HepG2 (cell line): ENCODE measurements around the gene NCMAP. TPM values are rescaled to one million over a fixed set of nuclear protein-coding genes. Genes with fewer than 3 reads are reported as not detected.

Experiments
- ATAC-seq: fragments of 200-7000 bp; cut with Tn5 transposase; 3 replicates; pipeline ENCODE4 v1.9.1; 2020; ENCODE audit warnings: mild to moderate bottlenecking, moderate library complexity
- BruUV-seq: library from RNA; stranded (reverse); fragments of 400-500 nt; replicated peaks from 2 replicates; lab custom pipeline; 2021; lab: Mats Ljungman, UMichigan
- CTCF ChIA-PET: fragments of 300-600 bp; formaldehyde crosslinking; extraction: SDS; loops from one replicate; lab custom pipeline; 2021; ENCODE audit warnings: low total read pairs, inconsistent platforms, low intra/inter-chr PET ratio; lab: Yijun Ruan, JAX
- POLR2A ChIA-PET: fragments of 350-600 bp; sonication (Branson Sonifier 250); formaldehyde crosslinking; loops from one replicate; lab custom pipeline; 2020; ENCODE audit warnings: antibody characterized with exemption, inconsistent platforms; lab: Yijun Ruan, JAX
- DNase-seq: peaks from one replicate; pipeline ENCODE4 v3.0.0-alpha.2; 2015; ENCODE audit warnings: low spot score
- FAIRE-seq: peaks from 3 replicates; lab custom pipeline; 2011; peaks lifted over from hg19 to GRCh38; lab: Jason Lieb, UNC
- H2AFZ ChIP-seq: one replicate; pipeline ENCODE4 v1.6.1; 2011; ENCODE audit warnings: low read length, inconsistent platforms
- H3K27ac ChIP-seq: fragments of 300-600 bp; 3 replicates; pipeline ENCODE4 v1.8.0; 2011; ENCODE audit warnings: mixed run types, mild to moderate bottlenecking, mixed read lengths, low read length, inconsistent platforms; ENCODE audit not compliant: insufficient read depth; ENCODE audit errors: extremely low read length
- H3K27me3 ChIP-seq, 2 experiments: fragments of 200-600 bp in 1 of 2; 2 replicates in 1 of 2; 3 replicates in 1 of 2; pipeline versions ENCODE4 v1.6.0 to v1.8.0; 2011; ENCODE audit warnings: low read length in 2 of 2, mild to moderate bottlenecking in 2 of 2, moderate library complexity in 2 of 2, inconsistent platforms in 1 of 2; ENCODE audit not compliant: insufficient read depth in 2 of 2, control insufficient read depth in 1 of 2
- H3K36me3 ChIP-seq, 2 experiments: fragments of 200-600 bp in 1 of 2; replicated peaks in 1 of 2; 2 replicates in 1 of 2; 3 replicates in 1 of 2; pipeline versions ENCODE4 v1.5.1 to v1.8.0; 2011; ENCODE audit warnings: low read length in 2 of 2, inconsistent platforms in 1 of 2; ENCODE audit not compliant: insufficient read depth in 2 of 2, control insufficient read depth in 1 of 2
- H3K4me1 ChIP-seq: 2 replicates; pipeline ENCODE4 v1.5.1; 2012; ENCODE audit warnings: low read length, inconsistent platforms; ENCODE audit not compliant: insufficient read depth
- H3K4me2 ChIP-seq: 2 replicates; pipeline ENCODE4 v1.6.0; 2011; ENCODE audit warnings: low read depth, low read length, inconsistent platforms
- H3K4me3 ChIP-seq, 3 experiments: fragments of 200-600 bp in 1 of 3; sonication (generic), shearing (Covaris generic) in 1 of 3; replicated peaks in 1 of 3; 2 replicates each; pipeline ENCODE4 v1.5.1; 2011 to 2016; ENCODE audit warnings: low read length in 3 of 3, inconsistent platforms in 2 of 3, low read depth in 2 of 3, mild to moderate bottlenecking in 2 of 3, control low read depth in 1 of 3, mixed read lengths in 1 of 3; ENCODE audit not compliant: insufficient read depth in 1 of 3
- H3K79me2 ChIP-seq: one replicate; pipeline ENCODE4 v1.6.1; 2011; ENCODE audit warnings: low read length, inconsistent platforms; ENCODE audit not compliant: insufficient read depth
- H3K9ac ChIP-seq: 2 replicates; pipeline ENCODE4 v1.6.0; 2011; ENCODE audit warnings: mild to moderate bottlenecking, low read depth, low read length, inconsistent platforms; ENCODE audit not compliant: insufficient read depth
- H3K9me3 ChIP-seq: 2 replicates; pipeline ENCODE4 v1.5.1; 2012; ENCODE audit warnings: mild to moderate bottlenecking, low read length
- H4K20me1 ChIP-seq: 2 replicates; pipeline ENCODE4 v1.6.0; 2011; ENCODE audit warnings: inconsistent platforms, mild to moderate bottlenecking, low read length, moderate library complexity; ENCODE audit not compliant: insufficient read depth
- HDAC2 ChIP-seq: sonication (generic); formaldehyde crosslinking; IDR thresholded peaks from 2 replicates; pipeline ENCODE4 v1.4.0; 2020; ENCODE audit warnings: missing genetic modification reagents
- NCOA5 ChIP-seq: sonication (generic); formaldehyde crosslinking; IDR thresholded peaks from 2 replicates; pipeline ENCODE4 v1.4.0; 2020; ENCODE audit warnings: missing genetic modification reagents
- NR2F6 ChIP-seq, 2 experiments: IDR thresholded peaks; 2 replicates each; pipeline ENCODE4 v1.6.1; 2016; ENCODE audit warnings: antibody characterized with exemption in 1 of 2, mild to moderate bottlenecking in 1 of 2
- SNAPC2 ChIP-seq: sonication (generic); formaldehyde crosslinking; IDR thresholded peaks from 2 replicates; pipeline ENCODE4 v1.8.1; 2022; ENCODE audit warnings: mild to moderate bottlenecking, missing genetic modification reagents
- SP5 ChIP-seq: IDR thresholded peaks from 2 replicates; pipeline ENCODE4 v1.6.1; 2016; ENCODE audit warnings: low read depth, borderline replicate concordance
- ZNF263 ChIP-seq: sonication (generic); formaldehyde crosslinking; IDR thresholded peaks from 2 replicates; pipeline ENCODE4 v1.4.0; 2020; ENCODE audit warnings: missing genetic modification reagents
- ZNF383 ChIP-seq: sonication (generic); formaldehyde crosslinking; IDR thresholded peaks from 2 replicates; pipeline ENCODE4 v1.4.0; 2020; ENCODE audit warnings: missing genetic modification reagents, mild to moderate bottlenecking, borderline replicate concordance
- ZNF670 ChIP-seq: sonication (generic); formaldehyde crosslinking; IDR thresholded peaks from 2 replicates; pipeline ENCODE4 v1.8.0; 2022; ENCODE audit warnings: mild to moderate bottlenecking, missing genetic modification reagents, borderline replicate concordance
- ZZZ3 ChIP-seq: sonication (generic); formaldehyde crosslinking; IDR thresholded peaks from 2 replicates; pipeline ENCODE4 v1.4.0; 2020; ENCODE audit warnings: missing genetic modification reagents, mild to moderate bottlenecking, borderline replicate concordance
- WGBS: methylation state at CpG from one replicate; pipeline ENCODE4 v1.1.6; 2017; ENCODE audit warnings: low lambda C conversion rate; 5-methylcytosine and 5-hydroxymethylcytosine counted together
- in situ Hi-C: cut with HindIII; loops from 2 replicates; pipeline ENCODE4 v1.10.0; 2017; ENCODE audit warnings: low pct_unique_long_range_greater_than_20kb; ENCODE audit not compliant: extremely low pct_ligation_motif_present
- intact Hi-C: fragments of 100-400 bp; cut with micrococcal nuclease; formaldehyde crosslinking; loops from one replicate; pipeline ENCODE4 v1.10.0; 2022; ENCODE audit not compliant: unreplicated experiment
- polyA plus RNA-seq, 8 experiments: library from polyadenylated mRNA; depleted of rRNA in 3 of 8; stranded (reverse) in 7 of 8; unstranded in 1 of 8; fragments of >200 nt; fragmentation: Illumina TruSeq in 4 of 8; extraction: Trizol in 4 of 8; gene quantifications; 2 replicates each; pipeline versions ENCODE4 v1.2.1 to v1.2.3, GENCODE V29; 2011 to 2016; ENCODE audit warnings: low read depth in 4 of 8, missing spikeins in 1 of 8, mixed read lengths in 1 of 8; ENCODE audit not compliant: insufficient read depth in 1 of 8
- total RNA-seq, 5 experiments: library from RNA; depleted of rRNA; stranded (reverse); fragments of >200 nt; fragmentation: Illumina TruSeq; extraction: Trizol; gene quantifications; 2 replicates each; pipeline ENCODE4 v1.2.3, GENCODE V29; 2016; ENCODE audit warnings: low read depth in 1 of 5
- TF ChIP-seq, protein P1 (sequence below): sonication (generic); formaldehyde crosslinking; conservative IDR thresholded peaks from 2 replicates; pipeline ENCODE4 v1.8.0; 2022; ENCODE audit warnings: mild to moderate bottlenecking, moderate library complexity, missing genetic modification reagents
- TF ChIP-seq, protein P2 (sequence below): sonication (generic); formaldehyde crosslinking; IDR thresholded peaks from 2 replicates; pipeline ENCODE4 v1.5.1; 2020; ENCODE audit warnings: mild to moderate bottlenecking, missing genetic modification reagents, moderate library complexity
- TF ChIP-seq, protein P3 (sequence below): sonication (generic); formaldehyde crosslinking; IDR thresholded peaks from 2 replicates; pipeline ENCODE4 v1.4.0; 2020; ENCODE audit warnings: missing genetic modification reagents
- TF ChIP-seq, protein P4 (sequence below): sonication (generic); formaldehyde crosslinking; IDR thresholded peaks from 2 replicates; pipeline ENCODE4 v1.8.1; 2023; ENCODE audit warnings: mild to moderate bottlenecking, inconsistent platforms, moderate library complexity, missing genetic modification reagents, borderline replicate concordance
- TF ChIP-seq, protein P5 (sequence below): IDR thresholded peaks from 2 replicates; pipeline ENCODE4 v1.6.1; 2016; ENCODE audit warnings: missing genetic modification reagents, missing compliant biosample characterization

The NCMAP gene
- total and polyA plus RNA-seq, 2 of the 13 experiments (the other 11 are each of a cell fraction or from before 2014, with no cell fraction given) = 2.7 to 20.0 TPM

DNA sequence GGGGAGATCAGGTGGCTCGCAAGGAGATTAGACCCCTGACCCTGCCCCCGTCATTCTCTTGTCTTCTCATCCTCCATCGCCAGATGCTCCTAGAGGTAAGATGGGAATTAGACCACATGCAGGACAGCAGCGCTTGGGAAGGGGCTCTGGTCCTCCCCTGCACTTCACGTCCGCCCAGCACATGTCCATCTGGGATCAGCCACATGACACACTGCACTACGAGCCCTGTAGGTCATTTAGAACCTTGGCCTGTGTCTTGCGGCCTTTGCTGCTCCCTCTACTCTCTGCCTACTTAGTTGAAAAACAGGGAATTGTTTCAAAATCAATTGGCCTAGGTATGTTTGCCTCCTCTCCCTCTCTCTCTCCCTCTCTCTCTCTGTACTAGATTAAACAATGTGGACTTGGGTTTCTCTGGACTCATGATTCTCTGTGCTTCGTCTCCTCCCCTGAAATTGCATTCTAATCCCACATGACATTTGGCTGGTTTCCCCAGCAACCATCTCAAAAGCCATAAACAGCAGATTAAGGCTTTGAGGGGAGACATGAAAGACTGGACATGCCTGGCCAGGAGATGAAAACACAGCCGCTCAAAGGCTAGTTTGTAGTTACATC is 3.8 kb upstream of the NCMAP start:
- CTCF ChIA-PET = interaction anchor here (0.6 kb wide), 1 partner anchor 9 kb away, joined by 4 read pairs; no protein-coding TSS in a partner anchor
- ATAC-seq (peak; percentile 78), DNase-seq (peak; percentile 98), FAIRE-seq (peak; percentile 82)
- Histone ChIP-seq H3K27me3 (no peaks in the 10 kb centered on the region), H3K9me3 (no peaks in the 10 kb centered on the region), H3K27ac (peak overlapping the region; percentile 92), H3K4me1 (peaks cover 94% of the 10 kb centered on the region), H3K36me3 (no peaks in the 10 kb centered on the region), H2AFZ (no peak overlapping the region), H3K9ac (peak overlapping the region; percentile 72), H3K4me2 (peak overlapping the region; percentile 65), H3K79me2 (peaks cover 3% of the 10 kb centered on the region), H3K4me3 (peak overlapping the region in 1 of 3 experiments; percentile 40; a peak in 2 of 6 replicates), H4K20me1 (no peaks in the 10 kb centered on the region)
- POLR2A ChIA-PET = no interaction called here
- WGBS = 20% methylated on average over 10 of the region's 10 CpGs
- in situ Hi-C loops = no loop called here
- no TSS peak for BruUV-seq
- intact Hi-C loops = no loop called here
- TF ChIP-seq, protein P1, sequence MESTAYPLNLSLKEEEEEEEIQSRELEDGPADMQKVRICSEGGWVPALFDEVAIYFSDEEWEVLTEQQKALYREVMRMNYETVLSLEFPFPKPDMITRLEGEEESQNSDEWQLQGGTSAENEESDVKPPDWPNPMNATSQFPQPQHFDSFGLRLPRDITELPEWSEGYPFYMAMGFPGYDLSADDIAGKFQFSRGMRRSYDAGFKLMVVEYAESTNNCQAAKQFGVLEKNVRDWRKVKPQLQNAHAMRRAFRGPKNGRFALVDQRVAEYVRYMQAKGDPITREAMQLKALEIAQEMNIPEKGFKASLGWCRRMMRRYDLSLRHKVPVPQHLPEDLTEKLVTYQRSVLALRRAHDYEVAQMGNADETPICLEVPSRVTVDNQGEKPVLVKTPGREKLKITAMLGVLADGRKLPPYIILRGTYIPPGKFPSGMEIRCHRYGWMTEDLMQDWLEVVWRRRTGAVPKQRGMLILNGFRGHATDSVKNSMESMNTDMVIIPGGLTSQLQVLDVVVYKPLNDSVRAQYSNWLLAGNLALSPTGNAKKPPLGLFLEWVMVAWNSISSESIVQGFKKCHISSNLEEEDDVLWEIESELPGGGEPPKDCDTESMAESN (CRISPR knock-in tag) = peak; percentile 54; the same call in 1 of the 2 replicates
- TF ChIP-seq, protein P2, sequence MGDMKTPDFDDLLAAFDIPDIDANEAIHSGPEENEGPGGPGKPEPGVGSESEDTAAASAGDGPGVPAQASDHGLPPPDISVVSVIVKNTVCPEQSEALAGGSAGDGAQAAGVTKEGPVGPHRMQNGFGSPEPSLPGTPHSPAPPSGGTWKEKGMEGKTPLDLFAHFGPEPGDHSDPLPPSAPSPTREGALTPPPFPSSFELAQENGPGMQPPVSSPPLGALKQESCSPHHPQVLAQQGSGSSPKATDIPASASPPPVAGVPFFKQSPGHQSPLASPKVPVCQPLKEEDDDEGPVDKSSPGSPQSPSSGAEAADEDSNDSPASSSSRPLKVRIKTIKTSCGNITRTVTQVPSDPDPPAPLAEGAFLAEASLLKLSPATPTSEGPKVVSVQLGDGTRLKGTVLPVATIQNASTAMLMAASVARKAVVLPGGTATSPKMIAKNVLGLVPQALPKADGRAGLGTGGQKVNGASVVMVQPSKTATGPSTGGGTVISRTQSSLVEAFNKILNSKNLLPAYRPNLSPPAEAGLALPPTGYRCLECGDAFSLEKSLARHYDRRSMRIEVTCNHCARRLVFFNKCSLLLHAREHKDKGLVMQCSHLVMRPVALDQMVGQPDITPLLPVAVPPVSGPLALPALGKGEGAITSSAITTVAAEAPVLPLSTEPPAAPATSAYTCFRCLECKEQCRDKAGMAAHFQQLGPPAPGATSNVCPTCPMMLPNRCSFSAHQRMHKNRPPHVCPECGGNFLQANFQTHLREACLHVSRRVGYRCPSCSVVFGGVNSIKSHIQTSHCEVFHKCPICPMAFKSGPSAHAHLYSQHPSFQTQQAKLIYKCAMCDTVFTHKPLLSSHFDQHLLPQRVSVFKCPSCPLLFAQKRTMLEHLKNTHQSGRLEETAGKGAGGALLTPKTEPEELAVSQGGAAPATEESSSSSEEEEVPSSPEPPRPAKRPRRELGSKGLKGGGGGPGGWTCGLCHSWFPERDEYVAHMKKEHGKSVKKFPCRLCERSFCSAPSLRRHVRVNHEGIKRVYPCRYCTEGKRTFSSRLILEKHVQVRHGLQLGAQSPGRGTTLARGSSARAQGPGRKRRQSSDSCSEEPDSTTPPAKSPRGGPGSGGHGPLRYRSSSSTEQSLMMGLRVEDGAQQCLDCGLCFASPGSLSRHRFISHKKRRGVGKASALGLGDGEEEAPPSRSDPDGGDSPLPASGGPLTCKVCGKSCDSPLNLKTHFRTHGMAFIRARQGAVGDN (CRISPR knock-in tag) = peak; percentile 99
- TF ChIP-seq SNAPC2 (CRISPR knock-in tag) (peak; percentile 59; the same call in 1 of the 2 replicates), NCOA5 (CRISPR knock-in tag) (no peak), ZNF383 (CRISPR knock-in tag) (no peak), SP5 (CRISPR knock-in tag) (peak; percentile 67), ZNF263 (peak; percentile 61; the same call in 1 of the 2 replicates), NR2F6 (IDR thresholded peaks at IDR 0.05) (peak; percentile 65), NR2F6 (CRISPR knock-in tag; IDR thresholded peaks at IDR 0.05) (peak; percentile 57; the same call in 1 of the 2 replicates), ZZZ3 (CRISPR knock-in tag) (peak; percentile 69; the same call in 1 of the 2 replicates), HDAC2 (CRISPR knock-in tag) (peak; percentile 79), ZNF670 (0 out of 2 replicates have a peak, but pooled peaks have one; percentile 54)
- TF ChIP-seq, protein P3, sequence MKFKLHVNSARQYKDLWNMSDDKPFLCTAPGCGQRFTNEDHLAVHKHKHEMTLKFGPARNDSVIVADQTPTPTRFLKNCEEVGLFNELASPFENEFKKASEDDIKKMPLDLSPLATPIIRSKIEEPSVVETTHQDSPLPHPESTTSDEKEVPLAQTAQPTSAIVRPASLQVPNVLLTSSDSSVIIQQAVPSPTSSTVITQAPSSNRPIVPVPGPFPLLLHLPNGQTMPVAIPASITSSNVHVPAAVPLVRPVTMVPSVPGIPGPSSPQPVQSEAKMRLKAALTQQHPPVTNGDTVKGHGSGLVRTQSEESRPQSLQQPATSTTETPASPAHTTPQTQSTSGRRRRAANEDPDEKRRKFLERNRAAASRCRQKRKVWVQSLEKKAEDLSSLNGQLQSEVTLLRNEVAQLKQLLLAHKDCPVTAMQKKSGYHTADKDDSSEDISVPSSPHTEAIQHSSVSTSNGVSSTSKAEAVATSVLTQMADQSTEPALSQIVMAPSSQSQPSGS (CRISPR knock-in tag) = peak; percentile 23; the same call in 1 of the 2 replicates
- TF ChIP-seq, protein P4, sequence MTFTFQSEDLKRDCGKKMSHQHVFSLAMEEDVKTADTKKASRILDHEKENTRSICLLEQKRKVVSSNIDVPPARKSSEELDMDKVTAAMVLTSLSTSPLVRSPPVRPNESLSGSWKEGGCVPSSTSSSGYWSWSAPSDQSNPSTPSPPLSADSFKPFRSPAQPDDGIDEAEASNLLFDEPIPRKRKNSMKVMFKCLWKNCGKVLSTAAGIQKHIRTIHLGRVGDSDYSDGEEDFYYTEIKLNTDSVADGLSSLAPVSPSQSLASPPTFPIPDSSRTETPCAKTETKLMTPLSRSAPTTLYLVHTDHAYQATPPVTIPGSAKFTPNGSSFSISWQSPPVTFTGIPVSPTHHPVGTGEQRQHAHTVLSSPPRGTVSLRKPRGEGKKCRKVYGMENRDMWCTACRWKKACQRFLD = 0 out of 2 replicates have a peak, but pooled peaks have one; percentile 73
- TF ChIP-seq, protein P5, sequence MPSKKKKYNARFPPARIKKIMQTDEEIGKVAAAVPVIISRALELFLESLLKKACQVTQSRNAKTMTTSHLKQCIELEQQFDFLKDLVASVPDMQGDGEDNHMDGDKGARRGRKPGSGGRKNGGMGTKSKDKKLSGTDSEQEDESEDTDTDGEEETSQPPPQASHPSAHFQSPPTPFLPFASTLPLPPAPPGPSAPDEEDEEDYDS (CRISPR knock-in tag) = 0 out of 2 replicates have a peak, but pooled peaks have one; percentile 37
